ENCODE data around the gene CCDC33.
A peak's percentile ranks its signal among the peaks of the same experiment; 100 is the strongest.

Gene CCDC33

GRCh38 chr15:74381190-74381453 lies 145.0 kb downstream of the CCDC33 start:
- Histone ChIP-seq H2BK120ac (ENCODE audit: insufficient read depth, low read length, poor library complexity) (no peak overlapping the region), H3K36me3 (ENCODE audit: control insufficient read depth in 1 of 2, insufficient read depth in 2 of 2, low read length in 2 of 2) (no peaks in the 10 kb centered on the region)
- no CpG with 5 or more reads among the region's 2 CpGs for WGBS (ENCODE audit: extremely low coverage, insufficient coverage, insufficient read length)

GRCh38 chr15:74381481-74381880 lies 145.4 kb downstream of the CCDC33 start:
- H3K4me3 ChIP-seq (ENCODE audit: low read depth, low read length): no peak overlapping the region
- peak overlapping the region; percentile 25 for H3K14ac ChIP-seq (ENCODE audit: low read length)
- H2AFZ ChIP-seq (ENCODE audit: insufficient read depth, low read length, poor library complexity): no peak overlapping the region
- no peaks in the 10 kb centered on the region for H3K9me3 ChIP-seq (ENCODE audit: insufficient read depth, low read depth, low read length)
- peaks cover 57% of the 10 kb centered on the region for H3K79me1 ChIP-seq (ENCODE audit: low read length)
- H3K36me3 ChIP-seq (ENCODE audit: control insufficient read depth in 1 of 2, insufficient read depth in 2 of 2, low read length in 2 of 2): no peaks in the 10 kb centered on the region
- no peak overlapping the region for H3K4ac ChIP-seq (ENCODE audit: low read depth, low read length)
- no peak overlapping the region for H4K12ac ChIP-seq (ENCODE audit: low read depth, low read length)
- H3K4me1 ChIP-seq (ENCODE audit: control insufficient read depth in 1 of 2, insufficient read depth in 2 of 2, low read length in 2 of 2): peaks cover 37 to 49% of the 10 kb centered on the region in 2 experiments
- peak overlapping the region; percentile 30 for H3K27ac ChIP-seq (ENCODE audit: low read depth, low read length)
- peak overlapping the region; percentile 33 for H2BK120ac ChIP-seq (ENCODE audit: insufficient read depth, low read length, poor library complexity)
- no peak overlapping the region for H3K4me2 ChIP-seq (ENCODE audit: low read length)
- DNase-seq: no peak
- peak overlapping the region; percentile 1 for H2BK5ac ChIP-seq (ENCODE audit: low read depth, low read length, poor library complexity)
- peak overlapping the region; percentile 53 for H2BK12ac ChIP-seq (ENCODE audit: low read length)
- WGBS (ENCODE audit: extremely low coverage, insufficient coverage, insufficient read length): no CpG with 5 or more reads among the region's 5 CpGs
- no peak overlapping the region for H3K23ac ChIP-seq (ENCODE audit: low read length)
- H4K8ac ChIP-seq (ENCODE audit: low read depth, low read length): peak overlapping the region; percentile 8
- no peak overlapping the region for H3K18ac ChIP-seq (ENCODE audit: low read length)
- H3K9ac ChIP-seq (ENCODE audit: low read length): no peak overlapping the region
- peak overlapping the region; percentile 75 for H4K91ac ChIP-seq (ENCODE audit: low read depth, low read length)
- H2AK5ac ChIP-seq (ENCODE audit: low read length): peak overlapping the region; percentile 64
- H3K79me2 ChIP-seq (ENCODE audit: control insufficient read depth, insufficient read depth, low read length, poor library complexity): peaks cover 7% of the 10 kb centered on the region
- H3K27me3 ChIP-seq (ENCODE audit: insufficient read depth, low read length): no peaks in the 10 kb centered on the region

More at GRCh38 chr15:74381190-74381453, 145.0 kb downstream of the CCDC33 start:
- Histone ChIP-seq H3K9ac (ENCODE audit: low read length) (no peak overlapping the region), H2AFZ (ENCODE audit: insufficient read depth, low read length, poor library complexity) (no peak overlapping the region), H4K8ac (ENCODE audit: low read depth, low read length) (no peak overlapping the region), H3K14ac (ENCODE audit: low read length) (no peak overlapping the region), H3K4me2 (ENCODE audit: low read length) (no peak overlapping the region), H3K23ac (ENCODE audit: low read length) (no peak overlapping the region), H3K9me3 (ENCODE audit: insufficient read depth, low read depth, low read length) (no peaks in the 10 kb centered on the region), H3K27me3 (ENCODE audit: insufficient read depth, low read length) (no peaks in the 10 kb centered on the region), H4K91ac (ENCODE audit: low read depth, low read length) (peak overlapping the region; percentile 11), H3K79me2 (ENCODE audit: control insufficient read depth, insufficient read depth, low read length, poor library complexity) (peaks cover 7% of the 10 kb centered on the region), H3K4ac (ENCODE audit: low read depth, low read length) (no peak overlapping the region), H3K79me1 (ENCODE audit: low read length) (peaks cover 55% of the 10 kb centered on the region), H2AK5ac (ENCODE audit: low read length) (peak overlapping the region; percentile 32), H3K4me1 (ENCODE audit: control insufficient read depth in 1 of 2, insufficient read depth in 2 of 2, low read length in 2 of 2) (peaks cover 34 to 45% of the 10 kb centered on the region in 2 experiments), H2BK5ac (ENCODE audit: low read depth, low read length, poor library complexity) (no peak overlapping the region), H3K27ac (ENCODE audit: low read depth, low read length) (peak overlapping the region; percentile 30), H3K18ac (ENCODE audit: low read length) (no peak overlapping the region), H2BK12ac (ENCODE audit: low read length) (no peak overlapping the region), H4K12ac (ENCODE audit: low read depth, low read length) (no peak overlapping the region), H3K4me3 (ENCODE audit: low read depth, low read length) (no peak overlapping the region)
- DNase-seq: peak in 1 of 2 donors; percentile 44

- no peak overlapping the region for H3K9ac ChIP-seq (ENCODE audit: low read length)
- H3K4me1 ChIP-seq (ENCODE audit: control insufficient read depth in 1 of 2, insufficient read depth in 2 of 2, low read length in 2 of 2): peaks cover 44 to 55% of the 10 kb centered on the region in 2 experiments
- peak overlapping the region; percentile 88 for H4K91ac ChIP-seq (ENCODE audit: low read depth, low read length)
- H3K4me2 ChIP-seq (ENCODE audit: low read length): no peak overlapping the region
- H2AFZ ChIP-seq (ENCODE audit: insufficient read depth, low read length, poor library complexity): no peak overlapping the region
- peak overlapping the region; percentile 54 for H2BK5ac ChIP-seq (ENCODE audit: low read depth, low read length, poor library complexity)
- H3K23ac ChIP-seq (ENCODE audit: low read length): no peak overlapping the region
- H2AK5ac ChIP-seq (ENCODE audit: low read length): peak overlapping the region; percentile 82
- H4K12ac ChIP-seq (ENCODE audit: low read depth, low read length): no peak overlapping the region
- no peaks in the 10 kb centered on the region for H3K36me3 ChIP-seq (ENCODE audit: control insufficient read depth in 1 of 2, insufficient read depth in 2 of 2, low read length in 2 of 2)
- peak overlapping the region; percentile 57 for H2BK120ac ChIP-seq (ENCODE audit: insufficient read depth, low read length, poor library complexity)
- peaks cover 6% of the 10 kb centered on the region for H3K79me2 ChIP-seq (ENCODE audit: control insufficient read depth, insufficient read depth, low read length, poor library complexity)
- peak overlapping the region; percentile 72 for H2BK12ac ChIP-seq (ENCODE audit: low read length)
- H3K27me3 ChIP-seq (ENCODE audit: insufficient read depth, low read length): no peaks in the 10 kb centered on the region
- peaks cover 61% of the 10 kb centered on the region for H3K79me1 ChIP-seq (ENCODE audit: low read length)
- H4K8ac ChIP-seq (ENCODE audit: low read depth, low read length): peak overlapping the region; percentile 64
- peak overlapping the region; percentile 24 for H3K27ac ChIP-seq (ENCODE audit: low read depth, low read length)
- peak overlapping the region; percentile 56 for H3K14ac ChIP-seq (ENCODE audit: low read length)
- H3K4me3 ChIP-seq (ENCODE audit: low read depth, low read length): no peak overlapping the region
- H3K4ac ChIP-seq (ENCODE audit: low read depth, low read length): peak overlapping the region; percentile 2
- no CpG with 5 or more reads among the region's 13 CpGs for WGBS (ENCODE audit: extremely low coverage, insufficient coverage, insufficient read length)
- DNase-seq: peak; percentile 94 to 96
- no peaks in the 10 kb centered on the region for H3K9me3 ChIP-seq (ENCODE audit: insufficient read depth, low read depth, low read length)
- H3K18ac ChIP-seq (ENCODE audit: low read length): peak overlapping the region; percentile 28
Measured at GRCh38 chr15:74382004-74382816, 146.1 kb downstream of the CCDC33 start.

GRCh38 chr15:74383286-74383685 lies 147.2 kb downstream of the CCDC33 start:
- H3K79me1 ChIP-seq (ENCODE audit: low read length): peaks cover 62% of the 10 kb centered on the region

More at GRCh38 chr15:74383286-74383685, 147.2 kb downstream of the CCDC33 start:
- H2BK12ac ChIP-seq (ENCODE audit: low read length): peak overlapping the region; percentile 92
- peaks cover 9% of the 10 kb centered on the region for H3K79me2 ChIP-seq (ENCODE audit: control insufficient read depth, insufficient read depth, low read length, poor library complexity)
- H4K91ac ChIP-seq (ENCODE audit: low read depth, low read length): peak overlapping the region; percentile 88
- peak overlapping the region; percentile 62 for H3K14ac ChIP-seq (ENCODE audit: low read length)
- no peak overlapping the region for H4K12ac ChIP-seq (ENCODE audit: low read depth, low read length)
- H3K27me3 ChIP-seq (ENCODE audit: insufficient read depth, low read length): no peaks in the 10 kb centered on the region
- H4K8ac ChIP-seq (ENCODE audit: low read depth, low read length): peak overlapping the region; percentile 40
- H3K4ac ChIP-seq (ENCODE audit: low read depth, low read length): no peak overlapping the region
- H3K18ac ChIP-seq (ENCODE audit: low read length): peak overlapping the region; percentile 49
- peak overlapping the region; percentile 51 for H2BK5ac ChIP-seq (ENCODE audit: low read depth, low read length, poor library complexity)
- peak overlapping the region; percentile 93 for H2BK120ac ChIP-seq (ENCODE audit: insufficient read depth, low read length, poor library complexity)
- H3K9ac ChIP-seq (ENCODE audit: low read length): no peak overlapping the region
- no peak overlapping the region for H3K23ac ChIP-seq (ENCODE audit: low read length)
- H3K27ac ChIP-seq (ENCODE audit: low read depth, low read length): peak overlapping the region; percentile 30
- H3K4me3 ChIP-seq (ENCODE audit: low read depth, low read length): no peak overlapping the region
- peak overlapping the region; percentile 67 for H2AK5ac ChIP-seq (ENCODE audit: low read length)
- no CpG with 5 or more reads among the region's 4 CpGs for WGBS (ENCODE audit: extremely low coverage, insufficient coverage, insufficient read length)
- H3K4me1 ChIP-seq (ENCODE audit: control insufficient read depth in 1 of 2, insufficient read depth in 2 of 2, low read length in 2 of 2): peaks cover 47 to 60% of the 10 kb centered on the region in 2 experiments
- H3K9me3 ChIP-seq (ENCODE audit: insufficient read depth, low read depth, low read length): no peaks in the 10 kb centered on the region
- H3K36me3 ChIP-seq (ENCODE audit: control insufficient read depth in 1 of 2, insufficient read depth in 2 of 2, low read length in 2 of 2): no peaks in the 10 kb centered on the region
- DNase-seq: no peak
- H2AFZ ChIP-seq (ENCODE audit: insufficient read depth, low read length, poor library complexity): no peak overlapping the region
- no peak overlapping the region for H3K4me2 ChIP-seq (ENCODE audit: low read length)
